ENCODE results near the gene CALCOCO2. TPM values are rescaled to one million over a fixed set of nuclear protein-coding genes. Genes with fewer than 3 reads are reported as not detected.

Gene CALCOCO2
- total RNA-seq, 1 experiment from 2014 or later = 113 TPM

DNA sequence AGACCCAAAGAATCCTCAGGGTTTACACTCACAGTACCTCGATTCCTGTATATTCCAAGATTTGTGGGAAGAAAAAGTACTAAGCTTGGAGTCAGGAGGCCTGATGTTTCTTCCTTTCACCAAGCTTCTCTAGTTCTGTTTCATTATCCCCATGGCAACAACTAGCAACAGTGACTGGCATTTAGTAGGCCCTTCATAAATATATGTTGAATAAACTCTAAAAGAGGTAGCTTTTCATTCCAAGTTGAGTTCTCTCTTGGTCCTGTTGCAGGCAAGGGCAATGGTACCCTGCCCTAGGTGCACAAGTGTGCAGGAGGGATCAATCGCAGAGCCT, 76.8 kb downstream of the CALCOCO2 start:
- TF ChIP-seq CTCF (IDR thresholded peaks at IDR 0.05; ENCODE audit: unreplicated experiment) = no peak
- Mint-ChIP-seq H3K9me3 (ENCODE audit: unreplicated experiment) (no peaks in the 10 kb centered on the region), H3K4me3 (ENCODE audit: unreplicated experiment) (peak overlapping the region; percentile 93), H3K27ac (ENCODE audit: low read depth, unreplicated experiment) (peak overlapping the region; percentile 95), H3K4me1 (ENCODE audit: insufficient read depth, unreplicated experiment) (peaks cover 31% of the 10 kb centered on the region), H3K27me3 (ENCODE audit: insufficient read depth, unreplicated experiment) (no peaks in the 10 kb centered on the region), H3K36me3 (ENCODE audit: insufficient read depth, unreplicated experiment) (peaks cover 35% of the 10 kb centered on the region)
- ChIA-PET CTCF (interaction anchor here (0.6 to 2.6 kb wide), 4 partner anchors 13 to 276 kb away, joined by 4 to 9 read pairs (median 5); no protein-coding TSS in a partner anchor), POLR2A (interaction anchor here (0.5 to 5.1 kb wide), 24 partner anchors 8 to 888 kb away, joined by 3 to 155 read pairs (median 4); partner anchors contain the start of genes ATP5MC1, SNF8 and ZNF652)
- intact Hi-C loops (cut with micrococcal nuclease) = loop anchor here (1.0 to 5.0 kb wide), 2 partner anchors 14 to 285 kb away; no protein-coding TSS in a partner anchor
- BruUV-seq (replicated peaks) = TSS peak; percentile 89
- DNase-seq (ENCODE audit: unreplicated experiment) = no peak

GRCh38 chr17:48908047-48908843, 77.4 kb downstream of the CALCOCO2 start, which contains the start of gene UBE2Z:
Gene UBE2Z, plus strand, starts transcription at chr17:48908407. Its CDS starts 97 bp downstream, at chr17:48908504.
- peak within 1 kb of the TSS; percentile 93 for H3K4me3 Mint-ChIP-seq (ENCODE audit: unreplicated experiment)
- H3K27me3 Mint-ChIP-seq (ENCODE audit: insufficient read depth, unreplicated experiment) = no peaks in the 10 kb centered on the region
- DNase-seq (ENCODE audit: unreplicated experiment) = peak; percentile 93
- TF ChIP-seq CTCF (IDR thresholded peaks at IDR 0.05; ENCODE audit: unreplicated experiment) = no peak
- peak within 1 kb of the TSS; percentile 95 for H3K27ac Mint-ChIP-seq (ENCODE audit: low read depth, unreplicated experiment)
- no TSS peak for BruUV-seq (replicated peaks)
- H3K4me1 Mint-ChIP-seq (ENCODE audit: insufficient read depth, unreplicated experiment) = peaks cover 32% of the 10 kb centered on the region
- ChIA-PET POLR2A (interaction anchor here (0.5 to 5.1 kb wide), 23 partner anchors 9 to 889 kb away, joined by 3 to 155 read pairs (median 4); partner anchors contain the start of genes ATP5MC1, SNF8 and ZNF652), CTCF (interaction anchor here (1.0 to 2.6 kb wide), 2 partner anchors 13 to 272 kb away, joined by 4 to 9 read pairs; no protein-coding TSS in a partner anchor)
- intact Hi-C loops (cut with micrococcal nuclease) = loop anchor here (1.0 to 5.0 kb wide), 2 partner anchors 15 to 284 kb away; no protein-coding TSS in a partner anchor
- no peaks in the 10 kb centered on the region for H3K9me3 Mint-ChIP-seq (ENCODE audit: unreplicated experiment)
- H3K36me3 Mint-ChIP-seq (ENCODE audit: insufficient read depth, unreplicated experiment) = peaks cover 41% of the 10 kb centered on the region

DNA sequence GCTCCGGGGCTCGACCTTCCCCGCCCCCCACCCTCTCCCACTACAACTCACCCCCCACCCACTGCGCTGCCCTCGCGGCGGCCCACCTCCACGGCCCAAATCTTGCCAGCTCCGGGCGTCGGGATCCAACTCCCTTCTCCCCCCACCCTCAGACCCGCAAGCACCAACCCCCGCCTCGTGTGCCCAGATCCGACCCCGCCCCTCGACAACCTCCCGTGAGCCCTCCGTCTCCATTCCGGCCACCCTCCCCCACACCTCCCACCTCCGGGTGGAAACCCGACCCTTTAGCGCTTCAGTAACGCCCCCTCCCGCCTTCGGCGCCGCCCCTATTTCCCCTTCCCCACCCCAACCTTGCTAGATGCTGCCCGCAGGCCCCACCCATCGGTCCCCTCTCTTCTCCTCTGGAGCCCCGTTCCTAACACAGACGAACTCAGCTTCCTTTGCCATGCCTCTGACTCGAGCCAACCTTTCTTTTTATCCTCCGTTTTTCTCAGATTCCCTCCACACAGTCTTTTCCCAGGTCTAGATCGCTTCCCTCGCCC, 78.1 kb downstream of the CALCOCO2 start:
- ChIA-PET POLR2A (interaction anchor here (0.7 to 5.1 kb wide), 8 partner anchors 10 to 890 kb away, joined by 3 to 155 read pairs (median 6); partner anchors contain the start of genes ATP5MC1 and SNF8), CTCF (interaction anchor here (0.6 to 2.6 kb wide), 2 partner anchors 14 to 426 kb away, joined by 3 to 9 read pairs; no protein-coding TSS in a partner anchor)
- H3K27ac Mint-ChIP-seq (ENCODE audit: low read depth, unreplicated experiment) = peak overlapping the region; percentile 95
- no peaks in the 10 kb centered on the region for H3K27me3 Mint-ChIP-seq (ENCODE audit: insufficient read depth, unreplicated experiment)
- DNase-seq (ENCODE audit: unreplicated experiment) = peak; percentile 85
- intact Hi-C loops (cut with micrococcal nuclease) = loop anchor here (1.0 to 5.0 kb wide), 2 partner anchors 16 to 283 kb away; no protein-coding TSS in a partner anchor
- peak overlapping the region; percentile 93 for H3K4me3 Mint-ChIP-seq (ENCODE audit: unreplicated experiment)
- peaks cover 35% of the 10 kb centered on the region for H3K4me1 Mint-ChIP-seq (ENCODE audit: insufficient read depth, unreplicated experiment)
- H3K9me3 Mint-ChIP-seq (ENCODE audit: unreplicated experiment) = no peaks in the 10 kb centered on the region
- no TSS peak for BruUV-seq (replicated peaks)
- no peak for TF ChIP-seq CTCF (IDR thresholded peaks at IDR 0.05; ENCODE audit: unreplicated experiment)
- peaks cover 47% of the 10 kb centered on the region for H3K36me3 Mint-ChIP-seq (ENCODE audit: insufficient read depth, unreplicated experiment)
